ENCODE measurements around the gene ZC2HC1B. TPM values are rescaled to one million over a fixed set of nuclear protein-coding genes. Genes with fewer than 3 reads are reported as not detected.

ZC2HC1B gene
- total and polyA plus RNA-seq, 4 donors = not detected

- TF ChIP-seq CTCF (IDR thresholded peaks at IDR 0.05; ENCODE audit: low read depth, low read length, missing input control) = no peak
- no peak for TF ChIP-seq HNF4G (IDR thresholded peaks at IDR 0.05)
- TF ChIP-seq RAD21 (IDR thresholded peaks at IDR 0.05) = no peak
- TF ChIP-seq JUND (IDR thresholded peaks at IDR 0.05) = no peak
- no peak for TF ChIP-seq MAX (IDR thresholded peaks at IDR 0.05)
- no peak for TF ChIP-seq FOXA2 (IDR thresholded peaks at IDR 0.05)
- TF ChIP-seq GABPA (IDR thresholded peaks at IDR 0.05 in 1 of 2, conservative IDR thresholded peaks at IDR 0.05 in 1 of 2) = no peak
- no peak for TF ChIP-seq REST (IDR thresholded peaks at IDR 0.05)
- TF ChIP-seq ZBTB33 (IDR thresholded peaks at IDR 0.05) = no peak
- TF ChIP-seq SP1 (IDR thresholded peaks at IDR 0.05) = no peak
- TF ChIP-seq ATF3 (IDR thresholded peaks at IDR 0.05) = no peak
- TF ChIP-seq HNF4A (conservative IDR thresholded peaks at IDR 0.05) = no peak
- TF ChIP-seq YY1 (IDR thresholded peaks at IDR 0.05) = no peak
- TF ChIP-seq EGR1 (IDR thresholded peaks at IDR 0.05; ENCODE audit: low read depth in 2 of 2) = no peak
- TF ChIP-seq NR2F2 (IDR thresholded peaks at IDR 0.05) = no peak
- no peak for TF ChIP-seq TAF1 (conservative IDR thresholded peaks at IDR 0.05)
- no peak for TF ChIP-seq FOXA1 (IDR thresholded peaks at IDR 0.05)
- no peak for TF ChIP-seq RXRA (IDR thresholded peaks at IDR 0.05)
- 92% methylated on average over 1 of the region's 1 CpG for whole genome bisulfite sequencing
- Histone ChIP-seq H3K4me3 (ENCODE audit: low read depth in 1 of 3, low read length in 3 of 3) (no peak overlapping the region), H3K36me3 (ENCODE audit: control insufficient read depth in 4 of 4, insufficient read depth in 3 of 4, low read depth in 1 of 4, low read length in 3 of 4) (no peaks in the 10 kb centered on the region), H3K27ac (ENCODE audit: low read depth in 1 of 2, low read length in 2 of 2) (no peak overlapping the region), H3K9ac (ENCODE audit: low read depth in 1 of 2, low read length in 2 of 2) (no peak overlapping the region), H3K9me3 (ENCODE audit: control insufficient read depth in 4 of 4, low read length in 3 of 4) (peaks cover 0 to 10% (median 3%) of the 10 kb centered on the region in 4 donors), H3K4me1 (ENCODE audit: control insufficient read depth in 4 of 4, insufficient read depth in 4 of 4, low read length in 3 of 4) (no peaks in the 10 kb centered on the region), H3K27me3 (ENCODE audit: control insufficient read depth in 4 of 4, insufficient read depth in 4 of 4, low read length in 3 of 4) (no peaks in the 10 kb centered on the region)
- DNase-seq (ENCODE audit: low spot score) = no peak
These were observed 13.5 kb downstream of the ZC2HC1B start for GRCh38 chr6:143877584-143878271.

All from liver (tissue), 9 donors.